Stimulated activated CD4-positive, alpha-beta T cell treated with anti-CD3 and anti-CD28 coated beads, Interleukin-15, amount 100 ng/mL, for 1 hour (primary cell): Measurements from ENCODE around the gene FSIP1.
"Not testable (repeated sequence)": the region's sequence is repeated elsewhere in the genome, so short reads cannot be mapped to it uniquely, and the experiment has no call there.

Experiments used
- DNase-seq, 2 donors: peaks; one replicate each; pipeline ENCODE4 v3.0.0-alpha.2; 2020; ENCODE audit warnings: low read depth in 1 of 2, low spot score in 1 of 2

Gene FSIP1

DNA sequence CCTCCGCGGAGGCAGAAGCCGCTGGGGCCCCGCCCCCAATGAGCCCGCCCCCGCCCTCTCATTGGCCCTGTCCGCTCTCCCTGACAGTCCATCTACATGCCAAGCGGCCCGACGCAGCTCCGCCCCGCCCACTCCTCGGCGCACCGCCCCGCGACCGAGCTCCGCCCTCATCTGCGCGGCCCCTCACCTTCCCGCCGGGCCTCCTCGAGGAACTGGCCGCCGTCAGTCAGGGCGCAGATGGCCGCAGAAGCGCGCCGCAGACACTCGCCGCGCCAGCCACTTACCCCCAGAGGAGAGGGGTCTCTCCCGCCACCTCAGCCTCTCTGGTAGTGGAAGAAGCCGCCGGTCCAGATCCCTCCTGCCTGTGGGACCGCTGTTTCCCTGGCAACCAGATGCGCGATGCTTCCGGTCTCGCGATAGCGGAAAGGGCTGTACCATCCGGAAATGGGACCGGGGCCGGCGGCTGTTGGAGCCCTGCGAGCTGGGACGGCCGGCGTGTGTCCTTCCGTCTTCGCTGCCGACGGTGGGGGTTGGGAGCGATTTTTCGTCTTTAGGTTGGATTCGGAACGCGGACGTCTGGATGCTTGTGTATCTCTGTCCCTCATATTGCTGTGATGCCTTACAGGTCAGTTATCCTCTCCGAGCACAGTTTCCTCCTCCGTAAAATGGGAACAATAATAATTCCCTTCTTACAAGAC lies at the start of gene FSIP1:
Gene FSIP1 (minus strand): TSS at position 401 of the 698 bp plus-strand sequence. CDS start 6,317 bp downstream, outside the sequence.
- DNase-seq = peak; percentile 92 to 93

DNA sequence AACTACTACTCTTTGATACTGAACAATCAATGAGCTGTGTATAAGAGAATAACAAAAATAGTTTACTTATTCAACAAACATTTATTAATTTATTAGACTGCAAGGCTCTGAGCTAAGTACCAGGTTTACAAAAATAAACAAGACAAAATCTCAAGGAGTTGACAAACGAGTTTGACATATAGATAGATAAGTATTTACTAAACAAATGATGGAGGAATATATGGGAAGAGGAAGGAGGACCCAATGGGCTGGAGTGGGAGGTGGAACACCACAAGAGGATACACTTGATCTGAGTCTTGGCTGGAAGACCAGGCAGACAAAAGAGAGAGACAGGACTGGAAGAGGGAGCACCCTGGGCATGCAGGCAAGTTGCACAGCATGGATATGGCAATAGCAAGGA lies 47.5 kb upstream of the FSIP1 start:
- DNase-seq = no peak

DNA sequence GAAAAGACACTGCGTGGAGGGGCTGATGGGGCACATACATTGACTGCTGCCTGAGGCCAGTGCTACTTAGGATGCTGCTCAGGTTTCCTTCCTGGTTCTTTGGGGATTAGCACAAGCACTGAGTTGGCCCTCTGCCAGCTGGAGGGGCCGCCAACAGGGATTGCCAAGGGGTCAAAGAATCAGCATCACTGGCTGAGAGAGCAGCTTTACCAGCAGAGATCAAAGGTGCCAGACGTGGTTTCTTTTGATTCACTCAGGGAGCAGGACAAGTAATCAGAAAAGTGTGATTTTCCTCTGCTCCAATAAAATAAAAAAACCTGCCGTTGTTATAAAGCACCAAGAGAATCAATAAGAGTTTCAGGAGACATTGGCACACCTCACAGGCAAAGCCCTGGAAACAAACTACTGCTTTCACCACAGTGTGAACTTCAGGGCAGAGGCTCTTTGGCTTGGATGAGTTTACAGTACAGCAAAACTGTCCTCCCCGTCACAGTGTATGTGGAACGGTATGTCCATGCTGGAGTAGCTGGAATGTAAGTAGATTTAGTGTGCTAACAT lies 45.8 kb upstream of the FSIP1 start:
- no peak for DNase-seq

DNA sequence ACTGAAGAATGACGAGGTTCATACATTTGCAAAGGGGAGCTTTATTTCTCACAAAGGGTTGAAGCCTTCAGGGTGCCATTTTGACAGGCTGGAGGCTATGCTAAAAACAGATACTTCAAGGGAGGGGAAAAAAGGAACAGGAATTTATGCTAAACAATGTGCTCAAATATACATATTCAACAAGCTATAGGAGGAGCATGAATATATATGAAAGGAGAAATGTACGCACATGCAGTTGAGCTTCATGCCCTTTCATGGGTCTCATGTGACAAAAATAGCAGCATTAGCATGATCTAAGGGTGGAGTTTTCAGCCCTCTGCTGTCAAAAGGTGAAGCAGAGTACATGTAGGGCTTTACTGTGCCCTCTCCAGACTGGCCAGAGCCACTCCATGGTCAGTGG lies 44.3 kb upstream of the FSIP1 start:
- DNase-seq = no peak

DNA sequence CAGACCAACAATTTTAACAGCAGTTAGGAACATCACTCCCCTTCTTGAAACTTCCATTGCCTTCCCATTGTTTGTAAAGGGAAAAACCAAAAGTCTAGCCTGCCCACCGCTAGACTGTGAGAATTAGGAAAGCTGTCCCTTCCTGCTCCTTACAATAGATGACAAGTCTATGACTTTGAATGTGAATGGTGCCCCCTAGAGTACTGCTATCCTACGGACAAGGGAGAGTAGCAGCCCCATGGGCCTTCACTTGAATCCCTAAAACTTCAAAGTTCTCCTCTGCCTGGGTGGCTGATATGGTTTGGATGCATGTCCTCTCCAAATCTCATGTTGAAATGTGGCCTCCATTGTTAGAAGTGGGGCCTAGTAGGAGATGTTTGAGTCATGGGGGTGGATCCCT lies 41.0 kb upstream of the FSIP1 start:
- no peak for DNase-seq

DNA sequence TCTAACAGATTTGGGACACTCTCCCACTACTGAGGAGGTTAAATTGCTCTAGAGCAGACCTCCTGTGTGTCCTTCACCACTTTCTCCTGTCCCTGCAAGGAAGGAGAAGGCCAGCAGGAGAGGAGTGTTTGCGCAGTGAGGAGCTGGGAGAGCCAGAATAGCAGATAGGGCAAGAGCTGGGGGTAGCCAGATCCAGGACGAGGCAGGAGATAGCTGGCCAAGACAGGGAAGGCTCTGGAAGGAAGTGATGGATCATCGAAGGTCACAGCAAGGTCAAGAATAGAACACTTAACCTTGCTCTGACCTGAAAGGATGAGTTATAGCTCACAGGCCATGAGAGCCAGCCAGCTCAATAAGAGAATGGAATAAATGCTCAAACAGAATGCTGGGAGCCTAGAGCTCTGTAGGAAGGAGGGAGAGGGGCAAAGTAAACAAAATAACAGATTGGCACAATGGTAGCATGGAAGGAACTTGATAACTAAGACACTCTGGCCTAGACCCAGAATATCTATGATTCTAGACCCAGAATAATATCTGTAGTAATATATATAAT lies 37.5 kb upstream of the FSIP1 start:
- DNase-seq = no peak

DNA sequence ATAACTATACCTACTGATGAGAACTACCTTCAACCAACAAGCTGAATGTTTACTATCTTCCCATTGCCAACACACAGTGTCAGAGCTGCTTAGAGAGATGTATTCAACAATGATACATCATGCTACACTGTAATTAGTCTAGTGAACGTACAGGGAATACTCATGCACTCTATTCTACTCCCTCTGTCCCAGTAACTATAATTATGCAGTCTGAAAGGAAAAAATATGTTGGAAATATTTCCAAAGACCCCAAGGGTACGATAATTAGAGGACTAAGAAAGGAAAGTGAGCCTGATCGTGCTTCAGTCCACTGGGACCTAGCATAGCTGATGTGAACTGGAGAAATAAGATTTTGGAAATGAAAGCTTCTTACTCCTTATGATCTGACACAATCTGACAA lies 36.9 kb upstream of the FSIP1 start:
- DNase-seq = no peak

DNA sequence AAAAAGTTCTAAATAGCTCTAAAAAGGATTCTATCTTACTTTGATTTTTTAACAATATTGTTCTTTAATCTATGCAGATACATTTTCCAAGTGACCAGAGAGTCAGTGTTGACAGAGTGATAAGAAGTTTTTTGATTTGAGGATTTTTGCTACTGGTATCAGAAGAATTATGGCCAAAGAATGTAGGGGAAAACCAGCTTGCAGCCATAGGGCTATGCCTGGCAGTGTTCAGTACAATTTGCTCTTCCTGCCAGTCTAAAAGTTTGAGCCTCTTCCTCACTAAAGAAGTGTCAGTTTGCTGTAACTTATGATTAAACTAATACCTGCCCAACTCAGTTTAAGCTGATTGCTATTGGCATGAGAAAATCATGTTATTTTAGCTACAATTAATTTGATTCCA lies 35.3 kb upstream of the FSIP1 start:
- DNase-seq = no peak

DNA sequence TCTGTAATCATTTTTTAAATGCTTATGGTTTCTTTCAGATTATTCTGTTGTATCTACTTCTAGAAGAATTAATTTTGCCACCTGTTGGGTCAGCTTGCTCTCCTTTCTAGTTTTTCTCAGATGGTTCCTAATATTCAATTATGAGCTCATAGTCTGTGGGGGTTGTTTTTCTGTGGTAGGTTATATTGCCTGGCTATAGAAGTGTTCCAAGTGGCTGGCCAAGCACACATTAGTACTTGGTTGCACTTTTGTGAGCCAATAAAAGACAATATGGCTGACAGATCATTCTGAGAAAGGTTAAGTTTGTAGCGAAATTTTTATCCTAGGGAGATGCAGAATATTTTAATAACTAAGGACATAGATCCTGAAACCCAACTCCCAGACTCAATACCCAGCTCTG lies 31.8 kb upstream of the FSIP1 start:
- DNase-seq = no peak

DNA sequence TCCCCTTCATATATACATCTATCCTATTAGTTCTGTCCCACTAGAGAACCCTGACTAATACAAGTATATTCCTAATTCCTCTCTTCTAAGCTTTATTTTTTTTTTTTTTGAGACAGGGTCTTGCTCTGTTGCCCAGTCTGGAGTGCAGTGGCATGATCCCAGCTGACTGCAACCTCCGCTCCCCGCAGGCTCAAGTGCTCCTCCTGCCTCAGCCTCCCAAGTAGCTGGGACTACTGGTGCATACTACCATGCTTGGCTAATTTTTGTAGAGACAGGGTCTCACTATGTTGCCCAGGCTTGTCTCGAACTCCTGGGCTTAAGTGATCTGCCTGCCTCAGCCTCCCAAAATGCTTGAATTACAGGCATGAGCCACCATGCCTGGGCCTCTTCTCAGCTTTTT lies 30.0 kb upstream of the FSIP1 start:
- DNase-seq = not testable (repeated sequence)

DNA sequence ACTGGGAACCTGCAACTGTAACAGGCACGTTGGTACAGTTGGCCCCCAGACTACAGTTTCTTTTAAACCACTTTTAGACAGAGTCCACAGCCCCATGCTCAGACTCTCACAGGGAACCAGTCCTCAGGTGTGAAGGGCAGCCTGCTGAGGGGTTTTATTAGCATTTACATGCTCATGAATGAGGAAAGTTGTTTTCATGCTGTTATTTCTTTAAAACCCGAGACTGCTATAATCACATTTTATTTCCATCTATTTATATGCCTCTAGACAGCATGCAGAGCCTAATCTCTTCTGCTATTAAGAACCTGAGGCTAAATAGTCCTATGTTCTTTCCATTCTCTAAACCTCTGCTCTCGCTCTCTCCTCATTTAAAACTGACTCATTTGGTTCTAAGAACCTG lies 26.3 kb upstream of the FSIP1 start:
- DNase-seq = no peak

DNA sequence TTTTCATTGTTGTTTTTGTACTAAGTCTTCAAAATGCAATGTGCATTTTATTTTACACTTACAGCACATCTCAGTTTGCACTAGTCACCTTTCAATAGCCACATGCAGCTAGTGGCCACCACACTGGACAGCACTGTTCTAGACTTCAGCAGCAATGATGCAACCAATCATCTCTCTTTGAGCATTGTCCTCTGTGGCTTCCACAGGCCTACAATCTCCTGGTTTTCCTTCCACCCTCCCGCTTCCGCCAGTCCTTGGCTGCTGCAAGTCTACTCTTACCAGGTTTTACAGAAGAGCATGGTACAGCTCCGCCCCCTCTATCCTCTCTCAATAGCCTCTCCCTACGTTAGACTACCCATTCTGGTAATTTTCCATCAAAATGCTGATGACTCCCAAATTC lies 25.1 kb upstream of the FSIP1 start:
- no peak for DNase-seq

DNA sequence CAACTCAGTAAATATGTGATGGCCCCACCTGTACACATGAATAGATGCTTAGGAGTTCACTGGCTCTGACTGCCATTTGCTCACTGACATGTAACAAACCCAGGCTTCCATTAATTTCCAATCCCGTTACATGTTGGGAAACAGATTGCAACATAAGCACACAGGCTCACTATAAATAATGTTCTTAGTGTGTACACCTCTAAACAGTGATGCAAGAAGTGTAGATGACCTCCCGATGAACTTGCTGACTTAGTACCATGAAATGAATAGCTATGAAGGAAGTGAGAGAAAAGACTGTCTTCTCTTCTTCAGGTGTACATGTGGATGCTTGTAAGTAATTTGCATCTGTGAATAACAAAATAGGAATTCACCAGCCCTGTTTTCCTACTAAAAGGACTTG lies 21.4 kb upstream of the FSIP1 start:
- no peak for DNase-seq

DNA sequence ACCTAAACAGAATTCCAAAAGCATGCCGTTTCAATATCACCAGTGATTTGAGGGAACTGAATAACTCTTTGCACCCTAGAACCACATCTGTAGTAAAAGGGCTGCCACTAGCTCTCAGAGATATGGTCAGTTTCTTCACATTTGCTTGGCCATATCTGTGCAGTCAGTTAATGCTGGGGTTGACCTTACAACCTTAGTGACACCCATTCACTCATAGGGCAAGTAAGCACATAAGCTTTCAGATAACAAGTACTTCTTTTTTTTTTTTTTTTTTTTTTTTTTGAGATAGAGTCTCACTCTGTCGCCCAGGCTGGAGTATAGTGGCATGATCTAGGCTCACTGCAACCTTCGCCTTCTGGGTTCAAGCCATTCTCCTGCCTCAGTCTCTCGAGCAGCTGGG lies 20.4 kb upstream of the FSIP1 start:
- DNase-seq = no peak

DNA sequence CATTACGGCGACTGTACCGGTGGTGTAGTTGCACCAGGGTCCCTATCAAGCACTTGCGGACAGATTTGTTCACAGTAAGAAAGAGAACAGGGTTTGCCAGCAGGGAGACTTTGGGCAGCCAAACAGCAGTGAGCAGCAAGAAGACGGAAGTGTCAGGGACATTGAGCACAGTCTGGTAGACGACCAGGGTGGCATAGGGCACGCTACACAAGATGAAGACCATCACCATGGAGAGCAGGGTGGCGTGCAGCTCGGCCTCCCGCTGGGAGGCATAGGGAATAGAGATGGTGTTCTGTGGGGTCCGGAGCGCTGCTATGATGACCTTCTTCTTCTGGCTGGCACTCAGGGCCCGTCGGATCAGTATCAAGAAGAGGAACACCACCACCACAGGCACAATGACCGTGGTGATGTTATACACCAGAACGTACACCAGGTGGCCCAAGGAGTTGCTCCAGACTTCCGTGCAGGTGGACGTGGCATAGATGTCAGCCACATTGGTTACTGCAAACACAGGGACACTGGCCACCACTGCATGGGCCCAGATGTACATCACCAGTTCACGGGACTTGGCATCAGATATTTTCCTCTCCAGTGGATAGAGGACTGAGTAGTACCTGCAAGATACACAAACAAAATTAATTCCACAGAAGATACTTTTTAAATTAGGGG lies 19.1 kb upstream of the FSIP1 start:
- DNase-seq = no peak

DNA sequence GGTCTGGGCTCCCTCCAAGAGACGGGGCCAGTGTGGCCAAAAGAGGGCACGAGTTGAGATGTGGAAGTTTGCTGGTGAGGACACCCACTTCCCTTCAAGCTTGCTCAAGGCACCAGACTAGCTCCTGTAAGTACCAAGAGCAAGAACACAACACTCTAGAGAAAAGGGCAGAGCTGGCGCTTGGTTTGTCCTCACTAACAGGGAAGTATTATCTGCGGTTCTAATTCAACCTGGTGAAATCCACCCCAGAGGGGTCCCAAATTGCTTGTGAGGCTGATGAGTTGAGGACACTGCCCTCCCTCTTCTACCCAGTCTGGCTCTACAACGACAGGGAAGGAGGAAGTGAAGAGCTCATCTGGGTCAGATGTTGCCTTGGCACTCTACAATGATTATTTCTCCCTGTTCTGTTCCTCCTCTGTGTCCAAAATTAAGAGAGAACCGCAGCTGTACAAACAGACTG lies 16.9 kb upstream of the FSIP1 start:
- DNase-seq = no peak

DNA sequence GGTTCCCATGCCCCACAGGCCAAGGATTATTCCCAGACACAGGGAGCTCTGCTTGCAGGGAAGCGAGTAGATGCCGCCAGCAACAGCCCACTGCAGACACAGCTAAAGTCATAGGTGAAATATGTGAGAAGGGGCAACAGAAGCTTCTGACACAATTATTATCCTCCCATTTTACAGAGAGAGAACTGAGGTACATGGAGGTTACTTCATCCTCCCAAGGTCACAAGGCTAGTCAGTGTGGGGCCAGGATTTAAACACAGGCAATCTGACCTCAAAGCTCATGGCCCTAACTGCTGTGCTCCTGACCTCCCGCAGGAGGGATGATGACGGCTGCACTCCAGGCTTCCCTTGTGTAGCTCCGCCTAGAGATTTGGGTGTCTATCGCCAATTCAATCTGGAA lies 15.7 kb upstream of the FSIP1 start:
- no peak for DNase-seq

DNA sequence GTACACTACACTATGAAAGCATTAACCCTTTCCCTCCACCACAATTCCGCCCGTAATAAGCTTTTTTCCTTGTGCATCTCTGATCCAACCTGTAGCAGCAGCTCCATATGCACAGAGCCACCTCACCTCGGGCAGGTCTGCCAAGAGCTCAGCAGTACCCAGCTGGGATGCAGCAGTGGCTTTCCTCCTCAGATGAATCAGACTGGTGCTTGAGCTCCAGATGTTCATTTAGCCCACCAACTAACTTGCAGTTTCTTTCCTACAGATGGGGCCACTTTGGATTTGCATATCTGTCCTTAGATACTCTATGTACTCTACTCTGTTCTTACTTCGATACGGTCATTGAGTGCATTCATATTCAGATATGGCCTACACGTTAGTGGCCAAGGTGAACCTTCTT lies 14.8 kb upstream of the FSIP1 start:
- no peak for DNase-seq

DNA sequence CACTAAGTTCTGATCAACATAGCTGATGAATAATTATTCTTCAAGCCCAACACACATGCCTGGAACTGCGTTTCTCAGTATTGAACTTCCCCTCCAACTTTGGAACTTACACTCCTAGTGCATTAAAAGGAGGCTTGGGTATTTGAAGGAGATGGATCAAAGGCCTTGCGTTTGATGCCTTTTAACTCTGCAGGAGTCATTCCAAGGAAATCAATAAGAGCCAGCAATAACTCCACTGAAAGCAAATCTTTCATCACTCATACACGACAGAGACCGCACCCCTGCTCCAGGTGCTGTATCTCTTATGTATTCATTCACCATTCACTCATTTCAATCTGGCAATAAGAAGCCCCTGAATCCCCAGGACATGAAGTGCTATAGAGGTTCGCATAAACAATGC lies 14.0 kb upstream of the FSIP1 start:
- no peak for DNase-seq

DNA sequence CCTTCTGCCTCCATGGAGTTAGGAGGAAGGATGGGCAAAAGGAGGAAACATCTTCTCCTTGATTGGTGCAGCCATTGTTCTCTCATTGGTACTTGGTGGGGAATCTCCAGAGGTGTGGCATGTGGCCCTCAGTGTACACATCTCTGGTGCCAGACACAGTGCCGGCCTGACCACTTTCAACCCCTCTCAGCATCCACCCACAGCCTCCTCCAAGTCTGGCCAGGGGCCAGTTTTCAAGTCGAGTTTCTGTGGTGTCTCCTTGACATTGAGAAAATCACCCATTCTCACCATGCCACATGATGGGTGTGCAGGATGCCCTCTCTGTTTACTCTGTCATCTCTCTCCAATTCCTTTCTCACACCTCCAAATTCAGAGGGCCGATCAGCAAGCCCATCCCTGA lies 12.8 kb upstream of the FSIP1 start:
- DNase-seq = no peak

DNA sequence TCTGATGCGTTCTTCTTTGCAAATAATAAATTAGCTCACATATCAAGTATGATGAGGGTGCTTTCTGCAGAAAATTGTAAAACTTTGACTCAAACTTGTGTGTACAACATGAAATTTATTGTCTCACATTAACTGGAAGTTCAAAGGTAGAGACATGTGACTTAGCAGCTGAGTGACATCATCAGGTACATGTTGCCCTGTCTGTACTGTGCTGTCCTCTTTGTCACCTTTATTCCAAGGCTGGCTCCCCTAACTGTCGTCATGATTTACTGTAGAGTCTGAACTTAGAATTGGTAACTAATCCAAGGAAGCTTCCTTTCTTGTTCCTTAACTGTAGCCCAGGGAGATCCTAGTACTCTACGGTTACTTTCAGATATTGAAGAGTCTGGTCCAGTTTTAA lies 12.3 kb upstream of the FSIP1 start:
- no peak for DNase-seq

DNA sequence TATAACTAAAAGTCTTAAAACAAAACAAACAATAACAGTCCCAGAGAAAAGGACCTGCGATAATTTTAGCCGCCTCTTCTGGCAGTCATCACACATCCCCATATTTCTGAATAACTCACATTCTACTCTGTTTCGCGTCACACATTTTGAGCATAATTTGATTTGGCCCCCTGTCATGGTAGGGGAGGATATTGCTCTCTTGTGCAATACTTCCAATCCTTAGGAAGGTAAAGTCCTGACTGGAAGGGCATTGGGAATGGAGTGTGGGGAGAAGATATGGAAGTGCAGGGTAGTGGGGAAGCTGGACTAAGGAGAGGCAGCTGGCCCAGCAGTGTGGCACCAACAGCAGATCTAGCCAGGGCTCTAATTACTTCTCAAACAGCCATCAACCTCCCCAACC lies 11.3 kb upstream of the FSIP1 start:
- DNase-seq = no peak
